ENCODE results near the gene TMEM87B. TPM values are rescaled to one million over a fixed set of nuclear protein-coding genes. Genes with fewer than 3 reads are reported as not detected.

Gene TMEM87B
- total and polyA plus RNA-seq, 2 of the 8 experiments (the other 6 are each of a cell fraction or from before 2014, with no cell fraction given): 7.2 to 9.0 TPM

GRCh38 chr2:112164876-112165275, 109.8 kb downstream of the TMEM87B start:
- Histone ChIP-seq H2AK5ac (ENCODE audit: low read depth, low read length) (no peak overlapping the region), H3K18ac (ENCODE audit: extremely low read depth, low read length) (no peak overlapping the region), H3K23ac (ENCODE audit: insufficient read length) (no peak overlapping the region), H2BK5ac (ENCODE audit: low read depth, low read length) (no peak overlapping the region), H4K5ac (ENCODE audit: insufficient read length, low read depth, low read length) (no peak overlapping the region), H3K9me3 (ENCODE audit: insufficient read depth in 2 of 2, low read depth in 1 of 2, low read length in 1 of 2) (no peaks in the 10 kb centered on the region), H2BK15ac (ENCODE audit: low read length) (no peak overlapping the region), H3K27ac (ENCODE audit: low read depth, low read length) (no peak overlapping the region), H3K36me3 (ENCODE audit: control insufficient read depth in 2 of 4, insufficient read depth in 4 of 4, low read length in 3 of 4) (no peaks in the 10 kb centered on the region), H3K4ac (replicated peaks; ENCODE audit: insufficient read length, low read depth, low read length) (no peak overlapping the region), H2BK12ac (ENCODE audit: low read depth, low read length) (no peak overlapping the region), H3K4me2 (ENCODE audit: insufficient read depth in 1 of 2, low read depth in 2 of 2, low read length in 2 of 2) (no peak overlapping the region), H4K8ac (ENCODE audit: extremely low read depth, insufficient read depth, low read length) (no peak overlapping the region), H4K20me1 (replicated peaks in 1 of 2; ENCODE audit: control insufficient read depth in 1 of 2, insufficient read depth in 2 of 2, low read length in 2 of 2) (no peaks in the 10 kb centered on the region), H3K14ac (ENCODE audit: insufficient read length) (no peak overlapping the region), H2BK120ac (replicated peaks; ENCODE audit: low read depth, low read length) (no peak overlapping the region), H3K4me1 (replicated peaks in 1 of 4; ENCODE audit: control insufficient read depth in 3 of 4, insufficient read depth in 4 of 4, low read length in 3 of 4) (no peaks in the 10 kb centered on the region), H3K23me2 (ENCODE audit: low read depth, low read length) (no peaks in the 10 kb centered on the region), H3K79me1 (ENCODE audit: low read depth, low read length) (no peaks in the 10 kb centered on the region), H2AFZ (ENCODE audit: low read length) (no peak overlapping the region), H3K79me2 (ENCODE audit: control insufficient read depth in 1 of 2, insufficient read depth in 2 of 2, low read length in 2 of 2) (no peaks in the 10 kb centered on the region), H2BK20ac (ENCODE audit: low read length) (no peak overlapping the region), H4K91ac (replicated peaks; ENCODE audit: insufficient read length, low read length) (no peak overlapping the region), H3K9ac (replicated peaks in 1 of 4; ENCODE audit: extremely low read depth in 1 of 4, low read depth in 3 of 4, low read length in 3 of 4) (no peak overlapping the region), H3K27me3 (replicated peaks in 1 of 4; ENCODE audit: control insufficient read depth in 3 of 4, extremely low read depth in 1 of 4, insufficient read depth in 3 of 4, low read length in 3 of 4) (no peaks in the 10 kb centered on the region), H3K4me3 (ENCODE audit: extremely low read depth in 1 of 4, insufficient read depth in 2 of 4, low read depth in 3 of 4, low read length in 4 of 4) (no peak overlapping the region), H3K56ac (replicated peaks; ENCODE audit: insufficient read length, low read depth, low read length) (no peak overlapping the region)
- ChIA-PET CTCF (ENCODE audit: partially characterized antibody) (interaction anchor here (1.3 kb wide), 1 partner anchor 43 kb away, joined by 5 read pairs; no protein-coding TSS in a partner anchor), POLR2A (ENCODE audit: partially characterized antibody) (no interaction called here)
- TF ChIP-seq SP2 (IDR thresholded peaks at IDR 0.05; ENCODE audit: low read length): no peak
- no peak for TF ChIP-seq ASH2L (IDR thresholded peaks at IDR 0.05; ENCODE audit: low read length)
- no peak for TF ChIP-seq KDM4A (IDR thresholded peaks at IDR 0.05; ENCODE audit: low read depth, low read length, severe bottlenecking)
- no peak for TF ChIP-seq ATF2 (IDR thresholded peaks at IDR 0.05; ENCODE audit: low read length)
- TF ChIP-seq CTBP2 (IDR thresholded peaks at IDR 0.05; ENCODE audit: borderline replicate concordance, insufficient read depth, insufficient read length, low read length): no peak
- TF ChIP-seq TAF7 (optimal IDR thresholded peaks at IDR 0.05; ENCODE audit: borderline replicate concordance, low read depth, low read length): no peak
- no peak for TF ChIP-seq SIRT6 (IDR thresholded peaks at IDR 0.05; ENCODE audit: low read length)
- no peak for TF ChIP-seq BACH1 (IDR thresholded peaks at IDR 0.05; ENCODE audit: low read length)
- TF ChIP-seq SP4 (IDR thresholded peaks at IDR 0.05; ENCODE audit: low read length): no peak
- TF ChIP-seq EZH2 (IDR thresholded peaks at IDR 0.05; ENCODE audit: low read depth, low read length, severe bottlenecking): no peak
- TF ChIP-seq MAX (IDR thresholded peaks at IDR 0.05): no peak
- TF ChIP-seq GTF2F1 (IDR thresholded peaks at IDR 0.05; ENCODE audit: borderline replicate concordance, low read depth, low read length): no peak
- no peak for TF ChIP-seq MAFK (IDR thresholded peaks at IDR 0.05; ENCODE audit: low read depth, low read length)
- 93% methylated on average over 11 of the region's 11 CpGs; no CpG with 5 or more reads in 1 of the 2 experiments for WGBS, 2 experiments (ENCODE audit: extremely low coverage in 1 of 2, insufficient coverage in 1 of 2, insufficient read length in 1 of 2, insufficient replicate concordance in 2 of 2, low coverage in 1 of 2, low lambda C conversion rate in 2 of 2, missing lambda C conversion rate in 1 of 2)
- no peak for DNase-seq (ENCODE audit: low read depth in 1 of 2, low spot score in 2 of 2)
- no peak for FAIRE-seq

Measured in H1 (cell line).